Adrenal gland (tissue), 12 donors: ENCODE data around the gene ADPRHL1. TPM values are rescaled to one million over a fixed set of nuclear protein-coding genes. Genes with fewer than 3 reads are reported as not detected.

Source experiments
- DNase-seq, 7 donors: peaks; one replicate each; pipeline ENCODE4 v3.0.0-alpha.2; 2019 to 2020
- H3K27ac ChIP-seq, 5 donors: fragments of 200-600 bp; sonication (generic) in 4 of 5; 1 replicate in 3 of 5; 2 replicates in 2 of 5; pipeline versions ENCODE4 v1.5.1 to v1.8.0; 2016 to 2020; ENCODE audit warnings: mild to moderate bottlenecking in 1 of 5
- H3K27me3 ChIP-seq: fragments of 200-600 bp; 2 replicates; pipeline ENCODE4 v1.8.0; 2021
- H3K36me3 ChIP-seq, 2 donors: fragments of 200-600 bp; replicated peaks in 1 of 2; 1 replicate in 1 of 2; 2 replicates in 1 of 2; pipeline versions ENCODE4 v1.5.1 to v1.8.0; 2018 to 2022
- H3K4me1 ChIP-seq, 2 donors: fragments of 200-600 bp; replicated peaks in 1 of 2; 1 replicate in 1 of 2; 2 replicates in 1 of 2; pipeline versions ENCODE4 v1.5.1 to v1.8.0; 2018 to 2021
- H3K4me3 ChIP-seq, 4 donors: fragments of 200-600 bp; sonication (generic) in 3 of 4; one replicate each; pipeline ENCODE4 v1.5.1; 2016 to 2018
- H3K9me3 ChIP-seq, 3 donors: fragments of 200-600 bp; sonication (generic) in 1 of 3; replicated peaks in 1 of 3; 1 replicate in 2 of 3; 2 replicates in 1 of 3; pipeline versions ENCODE4 v1.5.1 to v1.8.0; 2016 to 2021
- POLR2A ChIP-seq, 2 donors: fragments of 450-650 bp; IDR thresholded peaks; one replicate each; pipeline ENCODE4 v1.6.1; 2017; ENCODE audit warnings: antibody characterized with exemption in 2 of 2, mild to moderate bottlenecking in 2 of 2, moderate library complexity in 1 of 2
- WGBS, 4 donors: extraction: QIAGEN DNeasy Blood & Tissue Kit in 2 of 4; methylation state at CpG; one replicate each; pipeline versions ENCODE4 v1.1.5 to v1.1.7; 2013 to 2017; 5-methylcytosine and 5-hydroxymethylcytosine counted together
- intact Hi-C, 2 donors: fragments of 100-400 bp; cut with DNase I; formaldehyde crosslinking; loops; one replicate each; pipeline versions ENCODE4 v1.14.1 to v1.15.0; 2022 to 2023
- polyA plus RNA-seq, 3 donors: library from polyadenylated mRNA; stranded (reverse); fragments of 200-250 nt in 2 of 3; fragments of 350-450 nt in 1 of 3; fragmentation: Illumina TruSeq in 1 of 3; extraction: RNeasy Lipid Tissue Mini Kit (QIAGEN cat#74804) in 1 of 3; gene quantifications; one replicate each; pipeline ENCODE4 v1.2.3, GENCODE V29; 2013 to 2014
- total RNA-seq, 9 donors: library from RNA; depleted of rRNA in 4 of 9; stranded (reverse); fragments of >200 nt in 4 of 9; fragments of 120-200 nt in 1 of 9; fragmentation: NEBNext Ultra II Directional in 1 of 9; extraction: Animal tissue kit (Norgen Biotek cat#: 25700) in 1 of 9; gene quantifications; one replicate each; pipeline versions ENCODE4 v1.1.0 to v1.2.4, GENCODE V29; 2013 to 2023
- TF ChIP-seq, protein P1 (sequence below), 6 experiments: fragments of 450-650 bp in 4 of 6; fragments of 200-600 bp in 2 of 6; sonication (generic) in 1 of 6; IDR thresholded peaks; 1 replicate in 5 of 6; 2 replicates in 1 of 6; pipeline versions ENCODE4 v1.5.1 to v1.8.0; 2016 to 2021; ENCODE audit warnings: antibody characterized with exemption in 6 of 6, mild to moderate bottlenecking in 2 of 6, moderate library complexity in 1 of 6
- donor health status: healthy with polysubstance abuse.
- donor health status: Bipolar disorder and iron deficiency.
- donor health status: DM: yes; HTN: yes; CAD: no.
- donor health status: DM: no; HTN: no; CAD: no.
- donor health status: DM: no; HTN: no; CAD: no.
- donor health status: DM: yes; HTN: yes; CAD: no.

ADPRHL1 gene
- total and polyA plus RNA-seq, 12 donors, result 2.0 to 14.2 (median 4.0) TPM

DNA sequence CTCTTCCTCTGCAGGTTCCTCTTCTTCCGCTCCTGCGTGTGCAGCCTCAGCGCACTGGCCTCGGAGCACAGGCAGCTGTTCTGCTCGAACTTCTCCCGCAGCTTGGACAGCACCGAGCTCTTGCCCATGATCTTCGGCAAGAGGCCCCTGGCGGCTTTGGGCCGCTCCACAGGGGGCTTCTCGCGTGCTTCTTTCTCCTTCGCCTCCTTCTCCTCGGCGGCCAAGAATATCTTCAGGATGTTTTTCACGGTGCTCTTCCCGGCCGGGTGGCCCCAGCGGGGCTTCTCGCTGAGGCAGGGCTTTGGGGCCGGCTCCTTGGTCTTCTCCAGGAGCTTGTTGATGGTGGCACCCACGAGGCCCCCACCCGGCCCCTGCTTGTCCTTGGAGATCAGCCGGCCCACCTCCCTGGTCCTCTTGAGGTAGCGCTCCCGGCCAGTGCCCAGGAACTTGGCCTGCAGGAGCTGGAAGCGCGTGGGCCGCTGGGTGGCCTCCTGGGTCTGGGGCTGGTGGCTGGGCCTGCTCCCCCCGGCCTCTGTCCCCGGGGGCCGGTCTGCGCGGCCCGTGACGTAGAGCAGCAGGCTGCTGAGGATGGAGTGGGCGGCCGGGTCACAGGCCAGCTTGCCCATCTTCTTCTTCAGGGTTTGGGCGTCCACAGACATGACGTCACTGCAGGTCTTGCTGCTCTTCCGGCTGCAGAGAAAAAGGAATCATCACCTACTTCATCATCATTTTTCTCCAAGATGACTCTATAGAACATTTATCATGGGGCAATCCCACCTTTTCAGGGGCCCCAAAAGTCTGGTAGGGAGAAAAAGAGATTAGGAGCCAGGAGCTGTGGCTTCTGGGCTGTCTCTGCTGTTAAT is 45.5 kb downstream of the ADPRHL1 start:
- DNase-seq, result no peak
- no peak overlapping the region for H3K27ac ChIP-seq
- no peaks in the 10 kb centered on the region for H3K27me3 ChIP-seq
- H3K9me3 ChIP-seq, result no peaks in the 10 kb centered on the region
- no peaks in the 10 kb centered on the region for H3K36me3 ChIP-seq
- intact Hi-C loops, result loop anchor here in 1 of 2 donors (10.0 kb wide), 1 partner anchor 473 kb away; no protein-coding TSS in a partner anchor
- WGBS, 4 donors, result 80 to 85% (median 82%) methylated on average over 30 to 41 of the region's 41 CpGs
- no peaks in the 10 kb centered on the region for H3K4me1 ChIP-seq
- TF ChIP-seq, protein P1, sequence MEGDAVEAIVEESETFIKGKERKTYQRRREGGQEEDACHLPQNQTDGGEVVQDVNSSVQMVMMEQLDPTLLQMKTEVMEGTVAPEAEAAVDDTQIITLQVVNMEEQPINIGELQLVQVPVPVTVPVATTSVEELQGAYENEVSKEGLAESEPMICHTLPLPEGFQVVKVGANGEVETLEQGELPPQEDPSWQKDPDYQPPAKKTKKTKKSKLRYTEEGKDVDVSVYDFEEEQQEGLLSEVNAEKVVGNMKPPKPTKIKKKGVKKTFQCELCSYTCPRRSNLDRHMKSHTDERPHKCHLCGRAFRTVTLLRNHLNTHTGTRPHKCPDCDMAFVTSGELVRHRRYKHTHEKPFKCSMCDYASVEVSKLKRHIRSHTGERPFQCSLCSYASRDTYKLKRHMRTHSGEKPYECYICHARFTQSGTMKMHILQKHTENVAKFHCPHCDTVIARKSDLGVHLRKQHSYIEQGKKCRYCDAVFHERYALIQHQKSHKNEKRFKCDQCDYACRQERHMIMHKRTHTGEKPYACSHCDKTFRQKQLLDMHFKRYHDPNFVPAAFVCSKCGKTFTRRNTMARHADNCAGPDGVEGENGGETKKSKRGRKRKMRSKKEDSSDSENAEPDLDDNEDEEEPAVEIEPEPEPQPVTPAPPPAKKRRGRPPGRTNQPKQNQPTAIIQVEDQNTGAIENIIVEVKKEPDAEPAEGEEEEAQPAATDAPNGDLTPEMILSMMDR (IDR thresholded peaks at IDR 0.05), result no peak
- no peak for TF ChIP-seq POLR2A (IDR thresholded peaks at IDR 0.05)
- H3K4me3 ChIP-seq, result no peak overlapping the region

DNA sequence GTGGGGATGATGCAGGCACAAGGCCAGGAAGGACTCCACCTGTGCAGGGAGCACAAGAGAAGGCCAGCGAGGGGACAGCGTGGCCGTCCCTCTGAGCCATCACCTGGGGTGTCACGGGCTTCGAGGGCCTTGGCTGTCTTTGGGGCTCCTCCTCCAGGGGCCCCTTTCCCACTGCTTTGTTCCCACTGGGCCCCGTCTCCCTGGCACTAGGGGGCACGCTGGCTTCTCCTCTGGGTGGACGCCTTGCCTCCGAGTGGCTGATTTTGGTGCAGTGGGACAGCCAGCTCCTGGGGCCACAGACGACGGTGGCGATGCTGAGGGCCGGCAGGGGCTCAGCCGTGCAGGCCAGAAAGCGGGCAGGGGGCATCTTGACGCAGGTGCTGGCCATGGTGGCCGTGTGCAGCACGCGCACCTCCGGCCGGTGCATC is 46.2 kb downstream of the ADPRHL1 start:
- Histone ChIP-seq H3K4me3 (no peak overlapping the region), H3K36me3 (no peaks in the 10 kb centered on the region), H3K9me3 (no peaks in the 10 kb centered on the region), H3K4me1 (no peaks in the 10 kb centered on the region), H3K27ac (no peak overlapping the region), H3K27me3 (no peaks in the 10 kb centered on the region)
- intact Hi-C loops, result loop anchor here in 1 of 2 donors (10.0 kb wide), 1 partner anchor 472 kb away; no protein-coding TSS in a partner anchor
- 81 to 86% (median 84%) methylated on average over 10 to 21 of the region's 21 CpGs for WGBS, 4 donors
- no peak for TF ChIP-seq POLR2A (IDR thresholded peaks at IDR 0.05)
- TF ChIP-seq, protein P1 (IDR thresholded peaks at IDR 0.05), result no peak
- DNase-seq, result no peak

DNA sequence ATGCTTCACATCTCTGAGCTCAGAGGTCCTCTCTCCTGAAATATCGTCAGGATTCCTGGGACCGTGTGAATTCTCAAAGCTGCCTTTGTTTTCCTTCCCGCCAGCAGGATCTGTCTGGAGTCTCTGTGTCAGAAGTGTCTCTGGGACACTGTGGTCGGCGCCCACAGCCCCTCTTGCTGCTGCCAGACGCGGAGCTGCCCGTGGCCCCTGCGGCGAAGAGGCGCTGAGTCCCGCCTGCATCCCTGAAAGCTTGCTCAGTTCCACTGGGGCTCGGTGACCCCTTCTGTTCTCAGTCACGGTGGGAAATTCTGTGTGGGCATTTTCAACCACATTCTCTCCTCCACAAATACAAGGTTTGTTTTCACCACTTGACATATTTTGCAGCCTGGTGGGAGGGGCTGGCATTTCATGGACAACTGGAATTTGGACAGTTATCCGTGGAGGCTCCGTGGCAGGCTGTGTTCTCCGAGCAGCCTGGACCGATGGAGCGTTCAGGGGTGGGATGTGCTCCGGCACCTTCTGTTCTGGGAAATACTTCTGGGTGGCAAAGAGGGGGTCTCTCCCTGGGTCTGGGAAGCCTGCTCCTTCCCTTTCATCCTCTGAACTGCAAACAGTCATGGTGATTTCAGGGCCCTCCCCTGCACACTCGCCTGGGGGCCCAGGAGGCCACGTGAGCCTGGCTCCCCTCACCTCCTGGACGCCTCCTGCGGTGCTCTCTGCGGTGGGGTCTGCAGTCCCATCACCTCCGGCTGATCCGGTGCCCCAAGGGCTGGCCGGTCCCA is 46.8 kb downstream of the ADPRHL1 start:
- TF ChIP-seq POLR2A (IDR thresholded peaks at IDR 0.05), result no peak
- TF ChIP-seq, protein P1 (IDR thresholded peaks at IDR 0.05), result no peak
- DNase-seq, result peak in 1 of 7 donors; percentile 16
- H3K4me3 ChIP-seq, result no peak overlapping the region
- peaks cover 3% of the 10 kb centered on the region for H3K27me3 ChIP-seq
- H3K4me1 ChIP-seq, result no peaks in the 10 kb centered on the region
- WGBS, 4 donors, result 80 to 86% (median 82%) methylated on average over 15 to 28 of the region's 28 CpGs
- H3K27ac ChIP-seq, result no peak overlapping the region
- no peaks in the 10 kb centered on the region for H3K36me3 ChIP-seq
- H3K9me3 ChIP-seq, result no peaks in the 10 kb centered on the region
- intact Hi-C loops, result loop anchor here in 1 of 2 donors (10.0 kb wide), 1 partner anchor 472 kb away; no protein-coding TSS in a partner anchor
